Pancreas (tissue), 10 donors: ENCODE measurements around the gene SMPDL3B. TPM values are rescaled to one million over a fixed set of nuclear protein-coding genes. Genes with fewer than 3 reads are reported as not detected.

Experiments used
- ATAC-seq, 4 donors: fragments of 200-7000 bp; cut with Tn5 transposase; one replicate each; pipeline versions ENCODE4 v1.8.0 to v1.9.1; 2020; ENCODE audit warnings: mild to moderate bottlenecking in 4 of 4, moderate library complexity in 4 of 4
- DNase-seq, 6 donors: peaks; one replicate each; pipeline ENCODE4 v3.0.0-alpha.2; 2020
- FAIRE-seq: peaks from 2 replicates; lab custom pipeline; 2012; peaks lifted over from hg19 to GRCh38; lab: Jason Lieb, UNC
- H3K27ac ChIP-seq, 4 donors: fragments of 200-600 bp; sonication (generic); 1 replicate in 3 of 4; 2 replicates in 1 of 4; pipeline versions ENCODE4 v1.5.0 to v1.8.0; 2020
- H3K27me3 ChIP-seq, 4 donors: fragments of 200-600 bp; one replicate each; pipeline ENCODE4 v1.8.0; 2021
- H3K36me3 ChIP-seq, 3 donors: fragments of 200-600 bp; sonication (generic) in 1 of 3; one replicate each; pipeline versions ENCODE4 v1.5.0 to v1.8.0; 2020 to 2021
- H3K4me1 ChIP-seq, 3 donors: fragments of 200-600 bp; one replicate each; pipeline ENCODE4 v1.8.0; 2021
- H3K4me3 ChIP-seq, 4 donors: fragments of 200-600 bp; sonication (generic) in 2 of 4; one replicate each; pipeline versions ENCODE4 v1.5.0 to v1.8.0; 2020 to 2021
- H3K9me3 ChIP-seq, 4 donors: fragments of 200-600 bp; one replicate each; pipeline ENCODE4 v1.8.0; 2021
- WGBS, 2 donors: extraction: QIAGEN DNeasy Blood & Tissue Kit; methylation state at CpG; one replicate each; pipeline ENCODE4 v1.1.7; 2013; 5-methylcytosine and 5-hydroxymethylcytosine counted together
- intact Hi-C, 3 donors: fragments of 100-400 bp; cut with DNase I; formaldehyde crosslinking; loops; one replicate each; pipeline versions ENCODE4 v1.11.1 to v1.14.2; 2022
- polyA plus RNA-seq, 2 donors: library from polyadenylated mRNA; stranded (reverse); fragments of 200-250 nt; gene quantifications; one replicate each; pipeline ENCODE4 v1.2.3, GENCODE V29; 2013
- total RNA-seq, 6 donors: library from RNA; stranded (reverse); fragmentation: NEBNext Ultra II Directional in 4 of 6; extraction: Animal tissue kit (Norgen Biotek cat#: 25700) in 4 of 6; gene quantifications; one replicate each; pipeline versions ENCODE4 v1.2.1 to v1.2.4, GENCODE V29; 2021 to 2023
- TF ChIP-seq, protein P1 (sequence below), 4 donors: fragments of 200-600 bp; sonication (generic) in 3 of 4; IDR thresholded peaks; one replicate each; pipeline versions ENCODE4 v1.5.0 to v1.8.0; 2021; ENCODE audit warnings: antibody characterized with exemption in 4 of 4
- donor health status: healthy with polysubstance abuse.
- donor health status: DM: no; HTN: no; CAD: no; lungs with moderate emphysema.
- donor health status: DM: no; HTN: no; CAD: no.
- donor health status: control.
- donor health status: control.
- donor health status: Bipolar disorder and iron deficiency.
- donor health status: DM: yes; HTN: yes; CAD: no.
- donor health status: DM: no; HTN: no; CAD: no.
- donor health status: DM: no; HTN: no; CAD: no.
- donor health status: DM: yes; HTN: yes; CAD: no.

SMPDL3B gene
- total and polyA plus RNA-seq, 8 donors, result 9.9 to 20.4 (median 16.6) TPM

DNA sequence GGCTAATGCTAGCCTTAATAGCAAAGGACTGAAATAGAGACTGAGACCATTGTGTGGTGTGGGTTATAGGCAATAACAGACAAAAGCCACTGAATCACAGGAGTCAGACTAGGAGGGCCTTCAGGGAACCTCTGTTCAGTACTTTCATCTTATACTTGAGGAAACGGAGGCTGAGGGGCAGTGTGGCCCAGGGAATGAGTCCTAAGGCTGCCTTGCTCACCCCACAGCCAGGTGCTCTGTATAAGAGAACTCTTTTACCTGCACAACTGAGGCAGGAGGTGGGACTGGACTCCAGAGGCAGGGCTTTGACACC is 2.7 kb downstream of the SMPDL3B start:
- intact Hi-C loops, result no loop called here
- TF ChIP-seq, protein P1, sequence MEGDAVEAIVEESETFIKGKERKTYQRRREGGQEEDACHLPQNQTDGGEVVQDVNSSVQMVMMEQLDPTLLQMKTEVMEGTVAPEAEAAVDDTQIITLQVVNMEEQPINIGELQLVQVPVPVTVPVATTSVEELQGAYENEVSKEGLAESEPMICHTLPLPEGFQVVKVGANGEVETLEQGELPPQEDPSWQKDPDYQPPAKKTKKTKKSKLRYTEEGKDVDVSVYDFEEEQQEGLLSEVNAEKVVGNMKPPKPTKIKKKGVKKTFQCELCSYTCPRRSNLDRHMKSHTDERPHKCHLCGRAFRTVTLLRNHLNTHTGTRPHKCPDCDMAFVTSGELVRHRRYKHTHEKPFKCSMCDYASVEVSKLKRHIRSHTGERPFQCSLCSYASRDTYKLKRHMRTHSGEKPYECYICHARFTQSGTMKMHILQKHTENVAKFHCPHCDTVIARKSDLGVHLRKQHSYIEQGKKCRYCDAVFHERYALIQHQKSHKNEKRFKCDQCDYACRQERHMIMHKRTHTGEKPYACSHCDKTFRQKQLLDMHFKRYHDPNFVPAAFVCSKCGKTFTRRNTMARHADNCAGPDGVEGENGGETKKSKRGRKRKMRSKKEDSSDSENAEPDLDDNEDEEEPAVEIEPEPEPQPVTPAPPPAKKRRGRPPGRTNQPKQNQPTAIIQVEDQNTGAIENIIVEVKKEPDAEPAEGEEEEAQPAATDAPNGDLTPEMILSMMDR (IDR thresholded peaks at IDR 0.05), result no peak
- H3K4me1 ChIP-seq, result peaks cover 0 to 5% (median 0%) of the 10 kb centered on the region in 3 donors
- H3K36me3 ChIP-seq, result no peaks in the 10 kb centered on the region
- no peak overlapping the region for H3K4me3 ChIP-seq
- H3K27me3 ChIP-seq, result no peaks in the 10 kb centered on the region
- WGBS, 2 donors, result 77 to 90% methylated on average over 1 of the region's 1 CpG
- FAIRE-seq, result no peak
- no peak for ATAC-seq
- H3K9me3 ChIP-seq, result no peaks in the 10 kb centered on the region
- DNase-seq, result no peak
- H3K27ac ChIP-seq, result no peak overlapping the region

DNA sequence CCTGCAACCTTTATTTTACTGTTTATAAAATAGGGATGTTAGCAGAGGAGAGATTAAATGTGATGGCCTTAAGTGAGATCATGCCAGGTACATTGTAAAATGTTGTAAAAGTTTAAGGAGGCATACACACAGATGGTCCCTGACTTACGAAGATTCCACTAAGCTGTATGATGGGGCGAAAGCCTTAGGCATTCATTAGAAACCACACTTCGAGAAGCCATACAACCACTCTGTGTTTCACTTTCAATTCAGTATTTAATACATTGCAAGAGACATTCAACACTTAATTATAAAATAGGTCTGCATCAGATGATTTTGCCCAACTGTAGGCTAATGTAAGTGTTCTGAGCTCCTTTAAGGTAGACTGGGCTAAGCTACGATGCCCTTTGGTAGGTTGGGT is 3.7 kb downstream of the SMPDL3B start:
- intact Hi-C loops, result no loop called here
- H3K9me3 ChIP-seq, result no peaks in the 10 kb centered on the region
- no peaks in the 10 kb centered on the region for H3K27me3 ChIP-seq
- no peak overlapping the region for H3K27ac ChIP-seq
- H3K4me3 ChIP-seq, result no peak overlapping the region
- ATAC-seq, result no peak
- H3K4me1 ChIP-seq, result peaks cover 0 to 5% (median 0%) of the 10 kb centered on the region in 3 donors
- no peak for DNase-seq
- H3K36me3 ChIP-seq, result no peaks in the 10 kb centered on the region
- no peak for FAIRE-seq
- TF ChIP-seq, protein P1 (IDR thresholded peaks at IDR 0.05), result no peak
- WGBS, 2 donors, result 90% methylated on average over 4 of the region's 4 CpGs

DNA sequence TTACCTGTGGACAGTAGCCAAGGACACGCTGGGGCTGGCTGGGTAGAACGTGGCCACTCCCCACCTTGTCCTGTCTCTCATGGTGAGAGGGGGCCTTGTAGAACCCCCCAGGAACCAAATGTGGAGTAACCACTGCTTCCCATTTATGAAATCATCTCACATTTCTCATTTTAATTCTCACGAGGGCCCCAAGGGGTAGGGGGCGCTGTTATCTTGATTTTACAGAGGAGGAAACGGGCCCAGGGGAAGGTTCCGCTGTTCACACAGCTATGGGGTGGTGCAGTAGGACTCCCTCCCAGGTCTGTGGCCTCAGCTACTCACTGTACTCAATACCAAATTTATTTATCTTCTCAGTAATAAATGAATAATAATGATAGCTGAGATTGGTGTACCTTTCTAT is 5.5 kb downstream of the SMPDL3B start:
- Histone ChIP-seq H3K36me3 (no peaks in the 10 kb centered on the region), H3K27ac (no peak overlapping the region), H3K4me3 (no peak overlapping the region), H3K27me3 (no peaks in the 10 kb centered on the region), H3K4me1 (peaks cover 0 to 5% (median 0%) of the 10 kb centered on the region in 3 donors), H3K9me3 (no peaks in the 10 kb centered on the region)
- 45 to 60% methylated on average over 6 of the region's 6 CpGs for WGBS, 2 donors
- TF ChIP-seq, protein P1 (IDR thresholded peaks at IDR 0.05), result no peak
- DNase-seq (no peak), ATAC-seq (peak in 1 of 4 donors; percentile 36), FAIRE-seq (no peak)
- intact Hi-C loops, result no loop called here

DNA sequence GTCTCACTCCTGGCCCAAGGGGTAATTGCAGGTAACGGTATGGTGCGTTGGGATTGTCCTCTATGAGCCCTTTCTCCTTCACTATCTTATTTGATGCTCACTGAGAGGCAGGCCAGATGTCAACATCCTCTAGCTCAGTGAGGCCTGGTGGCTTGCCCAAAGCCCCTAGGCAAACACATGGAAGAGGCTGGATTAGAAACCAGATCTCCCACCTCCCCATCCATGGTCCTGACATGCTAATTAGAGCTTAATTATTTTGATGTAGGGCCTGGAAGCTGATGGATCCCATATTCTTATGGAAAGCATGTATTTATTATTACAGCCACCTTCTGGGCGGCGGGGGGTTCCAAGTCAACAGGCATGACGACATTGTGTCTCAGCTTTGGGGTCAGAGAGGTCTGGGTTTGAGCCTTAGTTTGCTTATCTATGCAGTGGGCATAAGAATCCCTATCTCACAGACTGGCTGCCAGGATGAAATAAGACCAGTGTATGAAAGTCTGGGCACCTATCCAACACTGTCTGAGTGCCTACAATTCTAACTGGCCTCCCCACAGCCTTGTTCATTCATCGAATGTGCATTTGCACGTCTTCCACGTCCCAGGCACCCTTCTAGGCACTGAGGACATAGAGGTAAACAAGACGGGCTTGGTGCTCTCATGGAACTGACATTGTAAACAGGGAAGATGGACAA is 6.2 kb downstream of the SMPDL3B start:
- no peaks in the 10 kb centered on the region for H3K27me3 ChIP-seq
- ATAC-seq (no peak), FAIRE-seq (no peak), DNase-seq (no peak)
- no peaks in the 10 kb centered on the region for H3K36me3 ChIP-seq
- 85% methylated on average over 9 of the region's 9 CpGs for WGBS, 2 donors
- no peaks in the 10 kb centered on the region for H3K9me3 ChIP-seq
- H3K27ac ChIP-seq, result no peak overlapping the region
- H3K4me1 ChIP-seq, result peaks cover 0 to 3% (median 0%) of the 10 kb centered on the region in 3 donors
- TF ChIP-seq, protein P1 (IDR thresholded peaks at IDR 0.05), result no peak
- H3K4me3 ChIP-seq, result no peak overlapping the region
- intact Hi-C loops, result no loop called here
